Measurements from ENCODE around the gene BCL3. TPM values are rescaled to one million over a fixed set of nuclear protein-coding genes. Genes with fewer than 3 reads are reported as not detected.

BCL3 gene
- total RNA-seq, 1 experiment from 2014 or later: 2.2 TPM

- Histone ChIP-seq H2BK20ac (ENCODE audit: low read depth, low read length, poor library complexity, severe bottlenecking) (no peak overlapping the region), H2AFZ (ENCODE audit: low read length) (no peak overlapping the region), H3T11ph (ENCODE audit: low read length) (no peak overlapping the region), H3K23ac (ENCODE audit: insufficient read length, low read depth, low read length) (no peak overlapping the region), H3K27me3 (ENCODE audit: insufficient read depth, low read length) (no peaks in the 10 kb centered on the region), H2BK15ac (ENCODE audit: low read depth, low read length) (no peak overlapping the region), H3K79me2 (ENCODE audit: insufficient read depth, low read length) (no peaks in the 10 kb centered on the region), H3K23me2 (ENCODE audit: insufficient read length, low read depth, low read length, poor library complexity, severe bottlenecking) (no peaks in the 10 kb centered on the region), H3K56ac (ENCODE audit: insufficient read length, low read depth, low read length) (no peak overlapping the region), H3K4ac (ENCODE audit: low read depth, low read length) (no peak overlapping the region), H2AK5ac (ENCODE audit: insufficient read length, low read length) (no peak overlapping the region), H4K8ac (replicated peaks; ENCODE audit: insufficient read length, low read depth, low read length) (no peak overlapping the region), H2BK120ac (ENCODE audit: low read depth, low read length, poor library complexity, severe bottlenecking) (no peak overlapping the region), H3K27ac (ENCODE audit: insufficient read length, low read depth, low read length) (no peak overlapping the region), H3K9ac (ENCODE audit: extremely low read depth, insufficient read length, low read length) (no peak overlapping the region), H4K5ac (ENCODE audit: insufficient read length, low read depth, low read length) (no peak overlapping the region), H3K4me2 (ENCODE audit: insufficient read depth, insufficient read length, low read length) (no peak overlapping the region), H3K9me3 (ENCODE audit: control insufficient read depth, low read depth, low read length) (no peaks in the 10 kb centered on the region), H3K79me1 (ENCODE audit: insufficient read depth, low read depth, low read length, poor library complexity, severe bottlenecking) (no peaks in the 10 kb centered on the region), H2BK5ac (ENCODE audit: insufficient read length, low read length) (no peak overlapping the region), H4K20me1 (ENCODE audit: control insufficient read depth, insufficient read depth, insufficient read length) (no peaks in the 10 kb centered on the region), H2BK12ac (ENCODE audit: insufficient read length, low read depth, low read length) (no peak overlapping the region), H3K4me1 (ENCODE audit: insufficient read depth, low read length) (no peaks in the 10 kb centered on the region), H3K14ac (ENCODE audit: insufficient read depth, low read length) (no peak overlapping the region), H4K91ac (ENCODE audit: insufficient read length, low read depth, low read length) (no peak overlapping the region), H3K18ac (ENCODE audit: insufficient read length, low read depth, low read length) (no peak overlapping the region)
- WGBS (ENCODE audit: extremely low coverage, insufficient read length, low lambda C conversion rate): no CpG with 5 or more reads among the region's 28 CpGs
- no peaks in the 10 kb centered on the region for H3K4me1 Mint-ChIP-seq
- H3K27me3 Mint-ChIP-seq (ENCODE audit: low read depth): peaks cover 5% of the 10 kb centered on the region
- no peaks in the 10 kb centered on the region; a peak in 1 of 7 replicates for H3K36me3 Mint-ChIP-seq (ENCODE audit: insufficient read depth in 1 of 3, low read depth in 3 of 3)
- no peak overlapping the region for H3K27ac Mint-ChIP-seq
- TF ChIP-seq CTCF (conservative IDR thresholded peaks at IDR 0.05): no peak
- H3K9me3 Mint-ChIP-seq: no peaks in the 10 kb centered on the region
- H3K4me3 Mint-ChIP-seq: no peak overlapping the region
- no peak for DNase-seq
Measured at GRCh38 chr19:44703336-44704078, 45.0 kb upstream of the BCL3 start.

Data from H9 (cell line).